HL-60 (cell line): ENCODE results near the gene VWA3B.

Experiments used
- DNase-seq, 2 experiments: peaks; one replicate each; pipeline ENCODE4 v3.0.0-alpha.2; 2010 to 2020; ENCODE audit warnings: low read depth in 1 of 2, low spot score in 1 of 2
- H3K27ac ChIP-seq: fragments of 250-450 bp; sonication (Bioruptor Pico); replicated peaks from 2 replicates; pipeline ENCODE4 v1.5.1; 2020; ENCODE audit warnings: mild to moderate bottlenecking, moderate library complexity
- H3K27me3 ChIP-seq: fragments of 250-450 bp; sonication (Bioruptor Pico); 2 replicates; pipeline ENCODE4 v1.5.1; 2021; ENCODE audit warnings: mild to moderate bottlenecking, moderate library complexity; ENCODE audit not compliant: insufficient read depth, poor library complexity, severe bottlenecking
- H3K4me3 ChIP-seq: replicated peaks from 2 replicates; pipeline ENCODE4 v1.5.1; 2011; ENCODE audit warnings: mild to moderate bottlenecking, control low read depth, low read length; ENCODE audit not compliant: insufficient read depth
- CTCF ChIP-seq: IDR thresholded peaks from one replicate; pipeline ENCODE4 v1.5.1; 2011; ENCODE audit warnings: low read length, control low read depth, inconsistent platforms; ENCODE audit not compliant: insufficient read depth
- GABPA ChIP-seq: IDR thresholded peaks from 2 replicates; pipeline ENCODE4 v1.6.1; 2012; ENCODE audit warnings: low read depth
- POLR2AphosphoS5 ChIP-seq: IDR thresholded peaks from 2 replicates; pipeline ENCODE4 v1.6.1; 2012; ENCODE audit warnings: low read depth
- REST ChIP-seq: IDR thresholded peaks from 2 replicates; pipeline ENCODE4 v1.6.1; 2012; ENCODE audit warnings: low read depth; ENCODE audit not compliant: insufficient replicate concordance
- SPI1 ChIP-seq: IDR thresholded peaks from 2 replicates; pipeline ENCODE4 v1.6.1; 2012; ENCODE audit warnings: low read depth, mild to moderate bottlenecking, borderline replicate concordance

Gene VWA3B

GRCh38 chr2:98343285-98343684, 256.3 kb downstream of the VWA3B start:
- H3K27me3 ChIP-seq = peaks cover 38% of the 10 kb centered on the region
- H3K27ac ChIP-seq = no peak overlapping the region
- H3K4me3 ChIP-seq = no peak overlapping the region
- no peak for TF ChIP-seq CTCF
- no peak for TF ChIP-seq REST
- no peak for TF ChIP-seq GABPA
- TF ChIP-seq POLR2AphosphoS5 = no peak
- no peak for TF ChIP-seq SPI1
- DNase-seq = no peak

- no peak within 1 kb of the TSS for H3K27ac ChIP-seq
- TF ChIP-seq SPI1 (no peak), REST (peak; percentile 95), POLR2AphosphoS5 (no peak), CTCF (no peak), GABPA (no peak)
- no peak for DNase-seq
- peaks cover 50% of the 10 kb centered on the region for H3K27me3 ChIP-seq
- H3K4me3 ChIP-seq = no peak within 1 kb of the TSS
Measured at GRCh38 chr2:98346311-98347236, 259.6 kb downstream of the VWA3B start, which contains the start of gene CNGA3. Gene CNGA3, plus strand, starts transcription at chr2:98346456. Its CDS starts 23,520 bp downstream, at chr2:98369976.

GRCh38 chr2:98347298-98348065, 260.5 kb downstream of the VWA3B start:
- no peak for TF ChIP-seq SPI1
- TF ChIP-seq GABPA = no peak
- no peak for TF ChIP-seq REST
- TF ChIP-seq CTCF = no peak
- no peak for TF ChIP-seq POLR2AphosphoS5

More at GRCh38 chr2:98347298-98348065, 260.5 kb downstream of the VWA3B start:
- H3K4me3 ChIP-seq = no peak overlapping the region
- no peak for DNase-seq
- peaks cover 50% of the 10 kb centered on the region for H3K27me3 ChIP-seq
- H3K27ac ChIP-seq = no peak overlapping the region
